H1 (cell line): ENCODE data around the gene NUSAP1. TPM values are rescaled to one million over a fixed set of nuclear protein-coding genes. Genes with fewer than 3 reads are reported as not detected.

Experiments used
- CTCF ChIA-PET: fragments of 300-600 bp; sonication (Branson Sonifier 250); formaldehyde crosslinking; loops from one replicate; lab custom pipeline; 2021; ENCODE audit not compliant: partially characterized antibody; lab: Charles Lee
- POLR2A ChIA-PET: fragments of 300-600 bp; sonication (Branson Sonifier 250); formaldehyde crosslinking; loops from one replicate; lab custom pipeline; 2021; ENCODE audit warnings: inconsistent platforms; ENCODE audit not compliant: partially characterized antibody; lab: Charles Lee
- DNase-seq, 2 experiments: peaks; one replicate each; pipeline versions ENCODE4 v3.0.0 to v3.0.0-alpha.2; 2010 to 2022; ENCODE audit warnings: low spot score in 2 of 2, low read depth in 1 of 2, mixed read lengths in 1 of 2
- FAIRE-seq: peaks from 2 replicates; lab custom pipeline; 2011; peaks lifted over from hg19 to GRCh38; lab: Jason Lieb, UNC
- H2AFZ ChIP-seq: 2 replicates; pipeline ENCODE4 v1.8.1; 2012; ENCODE audit warnings: low read length, inconsistent platforms
- H2AK5ac ChIP-seq: 2 replicates; pipeline ENCODE4 v1.6.1; 2013; ENCODE audit warnings: low read depth, low read length
- H2BK120ac ChIP-seq: replicated peaks from 2 replicates; pipeline ENCODE3; 2013; ENCODE audit warnings: low read depth, low read length, inconsistent platforms
- H2BK12ac ChIP-seq: 2 replicates; pipeline ENCODE4 v1.6.1; 2013; ENCODE audit warnings: low read depth, low read length
- H2BK15ac ChIP-seq: 2 replicates; pipeline ENCODE4 v1.6.1; 2013; ENCODE audit warnings: low read length
- H2BK20ac ChIP-seq: 2 replicates; pipeline ENCODE4 v1.6.1; 2013; ENCODE audit warnings: low read length
- H2BK5ac ChIP-seq: 2 replicates; pipeline ENCODE4 v1.6.1; 2013; ENCODE audit warnings: low read depth, low read length
- H3K14ac ChIP-seq: 2 replicates; pipeline ENCODE4 v1.6.1; 2013; ENCODE audit warnings: inconsistent platforms; ENCODE audit not compliant: insufficient read length
- H3K18ac ChIP-seq: 2 replicates; pipeline ENCODE4 v1.6.1; 2013; ENCODE audit warnings: low read length; ENCODE audit errors: extremely low read depth
- H3K23ac ChIP-seq: 2 replicates; pipeline ENCODE4 v1.6.1; 2013; ENCODE audit warnings: inconsistent platforms; ENCODE audit not compliant: insufficient read length
- H3K23me2 ChIP-seq: 2 replicates; pipeline ENCODE4 v1.6.1; 2013; ENCODE audit warnings: low read depth, low read length
- H3K27ac ChIP-seq: 2 replicates; pipeline ENCODE4 v1.6.1; 2011; ENCODE audit warnings: low read depth, low read length, inconsistent platforms
- H3K27me3 ChIP-seq, 4 experiments: replicated peaks in 1 of 4; 1 replicate in 1 of 4; 2 replicates in 3 of 4; pipeline versions ENCODE4 v1.6.1 to v1.8.1; 2011 to 2013; ENCODE audit warnings: low read length in 3 of 4, mild to moderate bottlenecking in 3 of 4, inconsistent platforms in 2 of 4, mixed read lengths in 2 of 4, moderate library complexity in 1 of 4; ENCODE audit not compliant: control insufficient read depth in 3 of 4, insufficient read depth in 3 of 4; ENCODE audit errors: extremely low read depth in 1 of 4
- H3K36me3 ChIP-seq, 4 experiments: 2 replicates each; pipeline versions ENCODE4 v1.6.1 to v1.8.1; 2011 to 2013; ENCODE audit warnings: mild to moderate bottlenecking in 4 of 4, low read length in 3 of 4, moderate library complexity in 2 of 4, control low read depth in 1 of 4, inconsistent platforms in 1 of 4; ENCODE audit not compliant: insufficient read depth in 4 of 4, control insufficient read depth in 2 of 4
- H3K4ac ChIP-seq: replicated peaks from 2 replicates; pipeline ENCODE3; 2013; ENCODE audit warnings: low read length, low read depth, mixed read lengths, inconsistent platforms; ENCODE audit not compliant: insufficient read length
- H3K4me1 ChIP-seq, 4 experiments: replicated peaks in 1 of 4; 1 replicate in 1 of 4; 2 replicates in 3 of 4; pipeline versions ENCODE4 v1.6.1 to v1.8.1; 2011 to 2013; ENCODE audit warnings: low read length in 3 of 4, inconsistent platforms in 2 of 4, mixed read lengths in 1 of 4; ENCODE audit not compliant: insufficient read depth in 4 of 4, control insufficient read depth in 3 of 4
- H3K4me2 ChIP-seq, 2 experiments: 2 replicates each; pipeline versions ENCODE4 v1.6.1 to v1.8.1; 2011 to 2013; ENCODE audit warnings: low read depth in 2 of 2, low read length in 2 of 2, control low read depth in 1 of 2, inconsistent platforms in 1 of 2, mild to moderate bottlenecking in 1 of 2; ENCODE audit not compliant: insufficient read depth in 1 of 2
- H3K4me3 ChIP-seq, 4 experiments: fragments of 200-600, 300-600 bp in 1 of 4; sonication (generic), shearing (Covaris generic), sonication (Bioruptor Twin) in 1 of 4; 2 replicates each; pipeline versions ENCODE4 v1.5.1 to v1.8.1; 2011 to 2016; ENCODE audit warnings: low read length in 4 of 4, low read depth in 3 of 4, control low read depth in 2 of 4, inconsistent platforms in 2 of 4, mild to moderate bottlenecking in 2 of 4, mixed read lengths in 1 of 4, moderate library complexity in 1 of 4; ENCODE audit not compliant: insufficient read depth in 2 of 4; ENCODE audit errors: extremely low read depth in 1 of 4
- H3K56ac ChIP-seq: replicated peaks from 2 replicates; pipeline ENCODE3; 2013; ENCODE audit warnings: low read depth, mild to moderate bottlenecking, mixed read lengths, low read length, inconsistent platforms; ENCODE audit not compliant: insufficient read length
- H3K79me1 ChIP-seq: 2 replicates; pipeline ENCODE4 v1.6.1; 2013; ENCODE audit warnings: low read depth, low read length, control low read depth
- H3K79me2 ChIP-seq, 2 experiments: 2 replicates each; pipeline versions ENCODE4 v1.6.1 to v1.8.1; 2012 to 2013; ENCODE audit warnings: low read length in 2 of 2, mild to moderate bottlenecking in 2 of 2, inconsistent platforms in 1 of 2; ENCODE audit not compliant: insufficient read depth in 2 of 2, control insufficient read depth in 1 of 2
- H3K9ac ChIP-seq, 4 experiments: replicated peaks in 1 of 4; 1 replicate in 1 of 4; 2 replicates in 3 of 4; pipeline versions ENCODE4 v1.6.1 to v1.8.1; 2011 to 2013; ENCODE audit warnings: low read depth in 3 of 4, low read length in 3 of 4, control low read depth in 2 of 4, mild to moderate bottlenecking in 2 of 4, moderate library complexity in 2 of 4, inconsistent platforms in 1 of 4; ENCODE audit errors: extremely low read depth in 1 of 4
- H3K9me3 ChIP-seq, 2 experiments: 2 replicates each; pipeline versions ENCODE4 v1.6.1 to v1.8.1; 2012 to 2013; ENCODE audit warnings: mild to moderate bottlenecking in 2 of 2, moderate library complexity in 2 of 2, control low read depth in 1 of 2, inconsistent platforms in 1 of 2, low read depth in 1 of 2, low read length in 1 of 2, mixed read lengths in 1 of 2; ENCODE audit not compliant: insufficient read depth in 2 of 2
- H4K20me1 ChIP-seq, 2 experiments: replicated peaks in 1 of 2; 2 replicates each; pipeline versions ENCODE3 to v1.8.1; 2011 to 2013; ENCODE audit warnings: inconsistent platforms in 2 of 2, low read length in 2 of 2, mild to moderate bottlenecking in 1 of 2; ENCODE audit not compliant: insufficient read depth in 2 of 2, control insufficient read depth in 1 of 2
- H4K5ac ChIP-seq: 2 replicates; pipeline ENCODE4 v1.6.1; 2013; ENCODE audit warnings: low read length, low read depth, mixed read lengths, inconsistent platforms; ENCODE audit not compliant: insufficient read length
- H4K8ac ChIP-seq: 2 replicates; pipeline ENCODE4 v1.8.0; 2013; ENCODE audit warnings: mild to moderate bottlenecking, moderate library complexity, low read length, inconsistent platforms; ENCODE audit not compliant: insufficient read depth; ENCODE audit errors: extremely low read depth
- H4K91ac ChIP-seq: replicated peaks from 2 replicates; pipeline ENCODE3; 2013; ENCODE audit warnings: low read length, mixed read lengths, inconsistent platforms; ENCODE audit not compliant: insufficient read length
- CBX5 ChIP-seq: fragments of 300-800, 300-1000 bp; sonication (generic); IDR thresholded peaks from 2 replicates; pipeline ENCODE4 v1.7.1; 2016; ENCODE audit warnings: antibody characterized with exemption, low read length, low read depth
- KDM1A ChIP-seq: fragments of 200-600, 300-600 bp; sonication (generic); IDR thresholded peaks from 2 replicates; pipeline ENCODE4 v1.7.1; 2016; ENCODE audit warnings: mild to moderate bottlenecking, low read length, borderline replicate concordance
- POLR2AphosphoS5 ChIP-seq: IDR thresholded peaks from 2 replicates; pipeline ENCODE4 v1.6.1; 2011; ENCODE audit warnings: low read depth, low read length
- WGBS, 2 experiments: shearing (Covaris generic) in 1 of 2; methylation state at CpG; one replicate each; pipeline versions ENCODE4 v1.1.6 to v1.1.7; 2013 to 2015; ENCODE audit warnings: low lambda C conversion rate in 2 of 2, mixed read lengths in 2 of 2, inconsistent platforms in 1 of 2, low coverage in 1 of 2, missing lambda C conversion rate in 1 of 2; ENCODE audit not compliant: insufficient replicate concordance in 2 of 2, insufficient coverage in 1 of 2, insufficient read length in 1 of 2; ENCODE audit errors: extremely low coverage in 1 of 2, missing lambda C conversion rate in 1 of 2; 5-methylcytosine and 5-hydroxymethylcytosine counted together
- polyA plus RNA-seq, 7 experiments: library from polyadenylated mRNA; depleted of rRNA in 3 of 7; stranded (reverse) in 5 of 7; unstranded in 2 of 7; fragments of >200 nt in 5 of 7; fragments of 200-250 nt in 2 of 7; gene quantifications; 1 replicate in 5 of 7; 2 replicates in 1 of 7; 4 replicates in 1 of 7; pipeline versions ENCODE4 v1.2.1 to v1.2.3, GENCODE V29; 2011 to 2013; ENCODE audit warnings: missing spikeins in 2 of 7, mixed read lengths in 2 of 7
- total RNA-seq: library from RNA; stranded (reverse); fragmentation: NEBNext Ultra II Directional; extraction: Animal tissue kit (Norgen Biotek cat#: 25700); gene quantifications from 2 replicates; pipeline ENCODE4 v1.2.1, GENCODE V29; 2021

NUSAP1 gene
- total and polyA plus RNA-seq, 2 of the 8 experiments (the other 6 are each of a cell fraction or from before 2014, with no cell fraction given) = 60.8 to 144 TPM

DNA sequence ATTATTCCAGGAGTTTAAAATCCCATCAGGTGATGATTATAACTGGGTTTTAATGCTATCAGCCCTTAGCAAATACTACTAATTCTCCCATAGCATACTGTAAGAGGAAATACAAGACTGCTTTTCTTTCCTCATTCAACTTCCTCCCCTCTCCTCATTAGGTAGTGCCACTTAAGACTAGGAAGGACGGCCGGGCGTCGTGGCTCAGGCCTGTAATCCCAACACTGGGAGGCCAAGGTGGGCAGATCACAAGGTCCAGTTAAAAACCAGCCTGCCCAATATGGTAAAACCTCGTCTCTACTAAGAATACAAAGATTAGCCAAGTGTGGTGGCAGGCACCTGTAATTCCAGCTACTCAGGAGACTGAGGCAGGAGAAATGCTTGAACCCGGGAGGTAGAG, 55.0 kb downstream of the NUSAP1 start:
- H3K18ac ChIP-seq = no peak overlapping the region

More for the DNA sequence above, 55.0 kb downstream of the NUSAP1 start:
- CTCF ChIA-PET = no interaction called here
- TF ChIP-seq POLR2AphosphoS5 (no peak), KDM1A (no peak), CBX5 (no peak)
- H3K23ac ChIP-seq = no peak overlapping the region
- H3K9ac ChIP-seq = no peak overlapping the region
- DNase-seq = no peak
- no peaks in the 10 kb centered on the region for H4K20me1 ChIP-seq
- no peak overlapping the region for H3K4me3 ChIP-seq
- no peak overlapping the region for H4K5ac ChIP-seq
- POLR2A ChIA-PET = interaction anchor here (0.9 kb wide), 1 partner anchor 10 kb away, joined by 3 read pairs; no protein-coding TSS in a partner anchor
- no peaks in the 10 kb centered on the region for H3K36me3 ChIP-seq
- no peak overlapping the region for H2BK5ac ChIP-seq
- H3K14ac ChIP-seq = no peak overlapping the region
- no peaks in the 10 kb centered on the region for H3K23me2 ChIP-seq
- H3K79me1 ChIP-seq = no peaks in the 10 kb centered on the region
- no peak overlapping the region for H4K8ac ChIP-seq
- FAIRE-seq = no peak
- no peaks in the 10 kb centered on the region for H3K27me3 ChIP-seq
- H2AK5ac ChIP-seq = no peak overlapping the region
- H3K79me2 ChIP-seq = no peaks in the 10 kb centered on the region
- no peak overlapping the region for H3K4ac ChIP-seq
- H3K4me1 ChIP-seq = no peaks in the 10 kb centered on the region
- no peak overlapping the region for H3K27ac ChIP-seq
- H3K9me3 ChIP-seq = no peaks in the 10 kb centered on the region
- H2BK12ac ChIP-seq = no peak overlapping the region
- H3K4me2 ChIP-seq = no peak overlapping the region
- no peak overlapping the region for H2AFZ ChIP-seq
- no peak overlapping the region for H2BK20ac ChIP-seq
- H3K56ac ChIP-seq = no peak overlapping the region
- WGBS, 2 experiments = 94% methylated on average over 6 of the region's 6 CpGs; no CpG with 5 or more reads in 1 of the 2 experiments
- no peak overlapping the region for H4K91ac ChIP-seq
- H2BK120ac ChIP-seq = no peak overlapping the region
- H2BK15ac ChIP-seq = no peak overlapping the region
